NCI-H526 (cell line): ENCODE results near the gene GBE1.
"Not testable (repeated sequence)": the region's sequence is repeated elsewhere in the genome, so short reads cannot be mapped to it uniquely, and the experiment has no call there.

ENCODE experiments used
- DNase-seq, 2 experiments: peaks; one replicate each; lab custom pipeline; 2025; lab: John Stamatoyannopoulos, UW

Gene GBE1

DNA sequence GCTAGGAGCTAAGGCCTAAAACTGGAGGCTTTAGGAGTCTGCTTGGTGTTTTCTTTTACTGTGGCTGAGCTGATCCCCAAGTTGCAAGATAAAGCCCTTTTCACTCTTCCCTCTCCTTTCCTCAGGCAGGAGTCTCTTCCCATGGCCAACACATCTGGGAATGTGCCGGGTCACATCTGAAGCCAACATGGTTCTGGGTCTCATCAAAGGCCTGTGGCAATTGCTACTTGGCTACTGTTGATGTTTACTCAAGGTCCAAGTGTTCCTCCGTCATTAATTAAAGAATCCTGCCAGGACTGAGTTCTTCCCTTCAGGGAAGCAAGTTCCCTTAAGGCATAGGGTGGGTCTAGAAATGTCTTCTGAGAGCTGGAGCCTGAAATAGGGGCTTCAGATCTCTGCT, 230.2 kb downstream of the GBE1 start:
- no peak for DNase-seq

DNA sequence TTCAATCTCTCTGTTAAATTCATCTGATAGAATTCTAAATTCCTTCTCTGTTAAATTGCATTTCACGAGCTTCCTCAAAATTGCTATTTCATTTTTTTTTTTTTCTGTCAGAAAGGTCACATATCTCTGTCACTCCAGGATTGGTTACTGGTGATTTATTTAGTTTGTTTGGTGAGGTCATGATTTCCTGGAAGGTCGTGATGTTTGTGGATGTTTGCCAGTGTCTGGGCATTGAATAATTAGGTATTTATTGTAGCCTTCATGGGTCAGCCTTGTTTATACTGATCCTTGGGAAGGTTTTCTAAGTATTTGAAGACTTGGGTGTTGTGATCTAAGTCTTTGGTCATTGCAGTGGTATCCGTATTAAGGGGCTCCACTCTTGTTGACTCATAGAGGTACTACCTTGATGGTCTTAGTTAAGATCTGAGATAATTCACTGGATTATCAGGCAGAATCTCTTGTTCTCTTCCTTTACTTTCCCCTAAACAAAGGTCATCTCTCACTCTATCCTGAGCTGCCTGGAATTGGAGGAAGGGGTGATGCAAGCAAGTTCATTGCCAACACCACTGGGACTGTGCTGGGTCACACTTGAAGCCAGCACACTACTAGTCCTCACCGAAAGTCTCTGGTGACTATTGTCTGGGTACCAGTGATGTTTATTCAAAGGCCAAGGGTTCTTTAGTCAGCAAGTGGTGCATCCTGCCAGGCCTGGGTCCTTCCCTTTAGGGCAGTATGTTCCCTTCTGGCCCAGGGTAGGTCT, 231.1 kb downstream of the GBE1 start:
- DNase-seq, result no peak

DNA sequence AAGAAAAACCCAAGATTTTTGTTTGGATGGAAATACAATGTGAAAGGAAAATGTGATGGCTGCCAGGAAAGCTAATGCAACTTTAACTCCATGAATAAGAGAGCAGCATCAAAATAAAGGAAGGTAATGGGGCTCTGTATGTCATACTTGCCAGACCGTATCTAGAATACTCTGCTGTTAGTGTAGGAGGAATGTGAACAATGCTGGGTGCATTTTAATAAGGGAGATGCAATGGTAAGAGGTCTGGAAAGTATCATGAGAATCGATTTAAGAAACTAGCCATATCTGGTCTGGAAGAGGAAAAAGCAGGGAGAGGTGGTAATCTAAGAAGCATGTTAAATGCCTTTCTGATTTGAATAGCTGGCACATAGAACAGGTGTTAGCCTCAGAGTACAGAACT, 239.6 kb downstream of the GBE1 start:
- peak in 1 of 2 experiments; percentile 6 for DNase-seq

DNA sequence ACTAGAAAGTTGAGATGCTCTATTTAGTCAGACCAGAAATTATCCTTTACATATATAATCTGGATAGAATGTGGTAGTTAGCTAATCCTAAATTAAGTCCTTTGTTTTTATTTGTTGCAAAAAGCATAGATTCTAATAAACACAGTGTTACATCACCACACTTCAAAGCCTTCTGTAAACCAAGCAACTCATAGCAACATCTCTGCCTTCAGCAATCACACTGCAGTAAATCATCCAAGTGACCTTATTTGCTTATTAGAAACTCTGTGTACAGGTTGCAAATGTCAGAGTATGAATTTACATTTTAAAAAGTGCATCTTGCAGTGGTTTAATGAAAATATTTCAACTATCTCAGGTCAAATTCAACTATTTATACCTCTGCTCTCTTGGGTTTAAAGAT, 242.5 kb downstream of the GBE1 start:
- no peak for DNase-seq

DNA sequence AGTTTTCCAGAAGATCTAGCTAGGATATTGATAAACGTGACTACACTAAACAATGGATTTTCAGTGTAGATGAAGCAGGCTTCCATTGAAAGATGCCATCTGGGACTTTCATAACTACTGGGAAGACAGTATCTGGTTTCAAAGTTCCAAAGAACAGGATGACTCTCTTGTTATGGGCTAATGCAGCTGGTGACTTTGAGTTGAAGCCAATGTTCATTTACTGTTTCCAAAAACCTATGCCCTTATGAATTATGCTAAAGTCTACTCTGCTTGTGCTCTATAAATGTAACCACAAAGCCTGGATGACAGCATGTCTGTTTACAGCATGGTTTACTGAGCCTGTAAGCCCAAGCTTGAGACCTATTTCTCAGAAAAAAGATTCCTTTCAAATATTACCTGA, 245.4 kb downstream of the GBE1 start:
- DNase-seq, result no peak

DNA sequence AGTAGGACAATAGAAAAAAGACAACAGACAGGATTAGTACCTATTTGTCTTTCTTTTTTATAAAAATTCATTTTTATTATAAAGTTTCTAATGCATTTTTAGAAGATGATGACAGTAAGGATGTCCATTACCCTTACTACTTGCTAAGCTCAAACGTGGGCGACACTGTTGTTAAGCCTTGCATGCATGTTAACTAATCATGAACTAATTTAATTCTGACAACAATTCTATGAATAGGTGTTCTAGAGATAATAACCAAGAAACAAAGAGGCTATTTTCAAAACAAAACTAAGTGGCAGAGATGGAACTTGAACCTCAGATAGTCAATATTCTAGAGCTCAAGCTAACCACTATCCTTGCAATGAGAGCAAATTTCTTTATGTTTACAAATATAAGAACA, 247.9 kb downstream of the GBE1 start:
- no peak for DNase-seq

DNA sequence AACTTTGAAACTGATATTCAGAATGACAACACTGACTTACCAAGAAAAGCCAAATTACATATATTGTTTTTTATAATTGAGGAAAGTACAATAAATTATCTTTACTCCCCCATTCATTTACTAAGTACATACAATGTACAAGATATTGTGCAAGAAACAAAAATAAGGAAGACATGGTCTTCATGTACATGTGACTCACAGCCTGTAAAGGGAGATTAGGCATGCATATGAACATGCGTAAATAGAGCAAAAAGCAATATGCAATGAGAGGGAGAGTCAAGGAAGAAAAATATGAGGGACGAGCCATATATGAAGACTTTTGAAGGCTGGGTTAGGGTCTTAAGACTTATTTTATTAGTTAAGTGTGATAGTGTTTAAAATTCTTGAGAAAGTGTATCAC, 258.4 kb downstream of the GBE1 start:
- no peak for DNase-seq

DNA sequence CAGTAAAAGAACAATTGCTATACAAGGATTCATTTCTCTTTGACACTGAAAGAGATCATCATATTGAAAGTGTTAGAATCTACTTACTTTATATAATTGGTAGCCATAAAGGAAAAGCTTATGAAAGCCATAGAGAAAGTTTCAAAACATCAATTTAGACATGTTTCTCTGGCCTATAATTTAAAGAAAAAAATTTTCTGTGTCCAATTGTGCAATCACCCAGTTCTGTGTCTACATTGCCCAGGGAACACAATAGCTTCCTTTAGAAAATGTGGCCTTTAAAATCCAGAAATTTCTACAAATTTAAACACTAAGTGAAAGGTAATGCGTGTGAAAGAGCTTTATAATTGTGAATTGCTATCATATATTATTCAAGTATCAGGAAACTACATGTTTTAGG, 259.2 kb downstream of the GBE1 start:
- no peak for DNase-seq

DNA sequence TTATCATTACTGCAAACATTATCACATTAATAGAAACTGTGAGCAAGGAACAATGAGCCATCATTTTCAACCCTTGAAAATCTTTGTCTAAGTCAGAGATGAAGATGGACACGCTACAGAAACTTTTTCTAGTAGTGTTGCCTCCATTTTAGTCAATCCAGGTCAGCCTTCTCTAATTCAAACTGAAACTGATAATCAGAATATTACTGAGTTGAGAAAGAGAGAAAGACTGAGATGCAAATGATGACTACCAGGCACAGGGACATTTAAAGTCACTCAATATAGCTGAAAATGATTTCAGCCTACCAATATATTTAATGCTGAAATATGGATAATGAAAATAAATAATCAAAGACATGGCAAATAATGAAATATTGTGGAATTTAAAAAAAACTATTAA, 261.4 kb downstream of the GBE1 start:
- DNase-seq, result no peak

DNA sequence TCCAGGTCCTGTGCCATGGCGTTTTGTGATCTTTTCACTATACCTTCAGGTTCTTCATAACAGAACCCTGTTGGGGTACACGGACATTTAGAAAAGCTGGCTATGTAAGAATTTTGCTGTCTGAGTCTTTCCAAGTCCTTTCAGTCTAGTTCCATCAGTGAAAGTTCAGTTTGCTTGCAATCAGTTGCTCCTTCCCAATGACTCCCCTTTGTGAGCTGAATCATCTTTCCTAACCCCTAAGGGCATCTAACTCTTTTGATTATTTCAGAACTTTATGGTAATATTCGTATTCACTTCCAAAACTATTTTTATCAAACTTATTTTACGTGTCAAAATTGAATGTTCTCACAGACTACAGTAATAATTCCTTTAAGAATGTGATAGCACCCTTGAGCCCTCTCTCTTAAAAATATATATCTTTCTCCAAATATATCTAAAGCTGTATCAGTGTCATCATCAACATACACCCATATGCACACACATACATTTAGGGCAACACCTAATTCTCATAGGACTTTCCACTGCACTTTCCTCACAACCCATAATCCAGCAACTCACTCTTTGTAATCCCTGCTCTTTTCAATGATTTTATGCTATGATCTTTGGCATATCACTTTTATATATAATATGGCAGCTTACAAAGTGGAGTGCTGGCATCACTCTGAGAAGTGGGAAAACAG, 263.7 kb downstream of the GBE1 start:
- no peak for DNase-seq

DNA sequence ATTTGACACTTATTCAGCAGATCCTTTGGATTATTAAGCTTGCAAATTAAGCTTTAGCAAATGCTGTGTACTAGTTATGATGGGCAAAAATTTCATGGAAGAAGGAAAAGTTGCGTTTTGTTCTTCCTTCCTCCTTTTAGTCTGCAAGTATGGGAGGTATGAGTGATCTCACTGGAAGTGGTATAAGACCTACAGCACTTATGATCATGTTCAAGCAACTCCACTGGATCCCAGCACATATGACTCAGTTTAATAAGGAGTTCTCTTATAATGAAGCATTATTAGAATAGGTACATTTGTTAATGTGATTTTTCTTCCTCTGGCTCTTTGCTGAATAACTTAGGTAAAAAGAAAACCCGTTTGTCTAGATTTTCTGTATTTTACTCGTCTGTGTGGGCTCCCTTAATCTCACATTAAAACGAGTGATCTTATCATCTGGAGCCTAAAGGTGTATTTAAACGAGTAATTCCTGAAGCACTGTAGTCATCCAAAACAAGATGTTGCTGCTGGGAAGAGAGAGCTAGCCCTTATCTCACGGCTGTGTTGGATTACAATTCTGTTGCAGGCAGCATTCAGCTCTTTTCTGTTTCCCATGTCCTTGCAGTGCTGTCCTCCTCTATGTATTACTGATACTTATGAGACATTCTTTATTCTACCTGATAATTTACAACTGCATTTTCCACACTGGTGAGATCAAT, 264.9 kb downstream of the GBE1 start:
- no peak for DNase-seq

DNA sequence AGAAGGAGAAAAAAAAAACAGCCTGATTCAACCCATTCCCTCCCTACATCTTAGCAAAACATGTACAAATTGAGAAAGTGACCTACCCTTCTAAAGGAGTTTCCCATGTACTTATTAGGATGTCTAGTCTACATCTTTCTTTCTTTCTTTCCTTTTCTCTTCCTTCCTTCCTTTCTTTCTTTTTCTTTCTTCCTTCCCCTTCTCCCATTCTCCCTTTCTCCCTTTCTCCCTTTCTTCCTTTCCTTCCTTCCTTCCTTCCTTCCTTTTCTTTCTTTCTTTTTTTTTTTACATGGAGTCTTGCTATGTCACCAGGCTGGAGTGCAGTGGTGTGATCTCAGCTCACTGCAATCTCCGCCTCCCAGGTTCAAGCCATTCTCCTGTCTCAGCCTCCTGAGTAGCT, 269.0 kb downstream of the GBE1 start:
- not testable (repeated sequence) for DNase-seq

DNA sequence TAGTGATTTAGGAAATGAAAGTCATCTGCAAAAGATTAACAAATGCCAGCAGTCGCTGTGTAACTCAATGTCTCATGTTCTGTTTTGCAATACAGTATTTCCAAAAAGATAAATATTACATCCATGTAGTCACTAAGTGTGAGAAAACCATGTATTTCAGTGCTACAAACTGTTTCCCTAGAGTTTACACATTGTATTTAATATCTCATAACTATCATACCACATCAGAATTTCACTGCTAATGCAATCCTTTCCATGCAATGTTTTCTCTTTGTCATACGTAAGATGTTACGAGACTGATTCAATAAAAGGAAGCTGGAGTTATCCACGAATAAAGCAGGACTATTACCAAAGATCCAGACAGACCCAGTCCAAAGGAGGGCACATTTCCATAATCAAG, 269.4 kb downstream of the GBE1 start:
- DNase-seq, result no peak

DNA sequence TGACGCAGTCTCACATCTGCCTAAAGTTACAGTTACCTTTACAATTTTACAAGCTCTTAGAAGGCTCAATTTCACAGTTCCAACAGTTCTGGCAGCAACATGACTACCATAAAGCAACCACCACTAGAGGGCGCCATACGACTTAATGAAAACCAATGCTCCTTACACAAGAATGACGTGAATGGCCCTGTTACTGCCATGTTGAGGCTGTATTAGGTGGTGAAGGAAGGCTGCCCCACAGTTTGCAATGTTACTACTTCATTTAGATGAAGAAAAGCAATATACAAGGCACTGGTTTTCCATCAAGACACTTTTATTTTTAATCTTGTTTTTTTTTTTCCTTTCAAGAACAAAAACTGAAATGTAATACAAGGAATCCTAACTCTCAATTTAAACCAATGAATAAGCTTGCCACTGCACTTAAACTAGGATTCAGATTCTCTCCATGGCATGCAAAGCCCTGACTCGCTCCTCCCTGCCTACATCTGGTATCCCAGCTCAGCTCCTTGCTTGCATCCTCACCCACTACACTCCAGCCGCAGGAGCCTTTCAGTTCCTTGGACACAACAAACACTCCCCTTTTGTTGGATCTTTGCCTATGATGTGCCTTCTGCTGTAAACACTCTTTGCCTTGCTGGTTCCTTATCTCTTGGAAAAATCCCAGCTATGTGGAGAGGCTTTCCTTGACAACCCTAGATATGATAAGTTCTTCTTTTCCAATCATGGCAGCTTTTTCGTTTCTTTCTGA, 270.7 kb downstream of the GBE1 start:
- DNase-seq, result peak; percentile 18 to 76

DNA sequence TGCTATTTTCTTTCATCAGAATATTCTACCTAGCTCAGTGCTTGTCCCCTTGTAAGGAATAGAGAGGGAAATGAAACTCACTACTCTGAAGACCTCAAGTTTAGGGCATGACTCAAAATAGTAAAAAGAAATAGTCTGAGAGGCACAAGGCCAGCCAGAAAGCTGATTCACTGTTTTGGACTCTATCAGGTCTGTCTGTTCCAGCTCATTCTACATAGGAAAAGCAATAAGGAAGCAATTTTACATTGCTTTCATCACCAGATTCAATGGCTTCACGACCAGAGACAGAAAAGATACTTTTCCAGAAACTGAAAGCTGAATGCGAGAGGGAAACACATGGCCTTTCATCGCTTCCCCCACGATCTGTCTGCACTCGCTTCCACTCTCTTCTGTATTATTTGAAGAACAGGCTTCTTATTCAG, 276.0 kb downstream of the GBE1 start:
- no peak for DNase-seq

DNA sequence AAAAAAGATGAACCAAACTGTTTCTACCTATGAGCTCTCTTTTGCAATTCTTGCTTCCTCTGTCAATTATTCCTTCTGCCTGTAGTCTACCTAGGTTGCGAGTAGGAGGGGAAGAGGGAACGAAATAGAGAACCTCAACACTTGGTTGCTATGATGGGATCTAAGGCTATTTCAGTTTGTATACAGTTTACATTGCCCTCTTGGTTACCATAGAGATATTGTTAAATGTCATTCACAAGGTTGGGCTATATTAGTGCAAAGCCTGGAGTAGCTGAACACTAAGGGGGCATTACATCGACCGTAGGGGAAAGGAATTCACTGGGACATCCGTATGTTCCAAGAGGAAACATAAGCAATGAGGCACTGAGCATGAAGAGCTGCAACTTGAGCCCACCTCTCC, 276.9 kb downstream of the GBE1 start:
- DNase-seq, result no peak

DNA sequence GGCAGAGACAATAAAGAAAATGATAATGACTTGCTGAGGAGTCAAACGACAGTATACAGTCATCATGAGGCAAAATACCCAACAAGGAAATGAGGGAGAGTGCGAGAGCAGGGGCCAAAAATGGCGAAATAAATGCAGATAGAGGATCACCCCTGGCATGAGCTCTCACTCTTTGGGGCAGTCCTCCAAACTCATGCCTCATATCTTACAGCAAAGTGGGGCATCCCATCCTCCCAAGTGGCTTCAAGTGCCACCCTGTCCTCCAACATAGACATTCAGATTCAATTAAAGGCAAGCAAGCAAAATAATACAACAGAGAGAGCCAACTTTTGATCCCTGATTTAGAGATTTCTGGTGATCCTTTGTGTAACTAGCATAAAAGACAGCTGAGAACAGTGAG, 278.4 kb downstream of the GBE1 start:
- no peak for DNase-seq

DNA sequence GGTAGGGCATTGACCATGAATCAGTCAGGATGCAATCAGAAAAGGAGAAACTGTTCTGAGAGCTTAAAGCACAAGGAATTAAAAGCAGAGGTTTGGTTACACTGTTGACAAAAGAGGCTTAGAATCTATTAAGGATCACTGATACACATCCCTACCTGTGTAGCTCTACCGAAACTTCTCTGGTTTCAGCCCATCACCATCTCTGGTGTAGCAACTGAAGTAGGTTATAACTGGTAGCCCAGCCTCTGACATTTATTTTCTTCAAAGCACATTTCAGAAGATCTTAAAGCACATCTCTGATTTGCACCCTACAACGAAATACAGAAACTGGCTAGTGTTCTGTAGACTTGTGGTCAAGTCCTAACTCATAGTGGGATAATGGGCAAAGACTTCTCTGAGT, 283.7 kb downstream of the GBE1 start:
- no peak for DNase-seq

DNA sequence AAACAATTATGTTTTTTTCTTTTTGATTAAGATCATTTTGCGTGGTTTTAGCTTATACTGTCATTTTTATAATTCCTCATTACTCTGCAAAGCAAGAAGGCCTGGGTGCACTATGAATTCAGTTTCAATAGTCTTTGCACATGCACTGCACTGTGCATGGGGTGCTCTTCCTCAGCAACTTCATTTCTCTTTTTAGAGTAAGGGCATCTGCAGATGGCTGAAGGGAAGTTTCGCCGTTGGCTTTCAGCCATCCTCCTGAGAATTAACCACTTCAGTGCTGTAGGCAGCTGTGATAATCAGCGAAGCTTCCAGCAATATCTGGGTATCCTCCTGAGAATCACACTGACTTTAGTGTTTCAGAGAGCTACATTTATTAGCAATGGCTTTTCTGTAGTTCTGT, 284.8 kb downstream of the GBE1 start:
- no peak for DNase-seq

DNA sequence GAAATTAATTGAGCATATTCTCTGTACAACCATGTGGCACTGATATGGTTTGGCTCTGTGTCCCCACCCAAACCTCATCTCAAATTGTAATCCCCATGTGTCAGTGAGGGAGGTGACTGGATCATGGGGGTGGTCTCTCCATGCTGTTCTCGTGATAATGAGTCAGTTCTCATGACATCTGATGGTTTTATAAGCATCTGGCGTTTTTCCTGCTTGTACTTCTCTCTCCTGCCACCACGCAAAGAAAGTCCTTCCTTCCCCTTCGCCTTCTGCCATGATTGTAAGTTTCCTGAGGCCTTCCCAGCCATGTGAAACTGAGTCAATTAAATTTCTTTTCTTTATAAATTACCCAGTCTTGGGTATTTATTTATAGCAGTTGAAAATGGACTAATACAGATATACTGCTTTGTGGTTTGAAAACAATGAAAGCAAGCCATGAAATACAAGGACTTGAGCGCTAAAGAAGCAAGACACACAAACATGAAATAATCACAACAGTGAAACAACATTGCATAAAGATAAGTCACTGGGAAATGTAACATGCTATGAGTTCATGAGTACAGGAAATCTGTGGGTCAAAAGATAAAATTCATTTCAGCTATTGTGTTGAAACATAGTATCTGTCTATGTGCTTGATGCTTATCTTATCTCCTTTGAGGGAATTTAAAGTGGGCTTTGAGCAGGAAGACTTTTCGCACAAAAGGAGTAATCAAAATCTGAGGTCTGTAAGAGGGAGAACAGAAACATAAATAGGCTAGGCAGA, 288.7 kb downstream of the GBE1 start:
- no peak for DNase-seq

DNA sequence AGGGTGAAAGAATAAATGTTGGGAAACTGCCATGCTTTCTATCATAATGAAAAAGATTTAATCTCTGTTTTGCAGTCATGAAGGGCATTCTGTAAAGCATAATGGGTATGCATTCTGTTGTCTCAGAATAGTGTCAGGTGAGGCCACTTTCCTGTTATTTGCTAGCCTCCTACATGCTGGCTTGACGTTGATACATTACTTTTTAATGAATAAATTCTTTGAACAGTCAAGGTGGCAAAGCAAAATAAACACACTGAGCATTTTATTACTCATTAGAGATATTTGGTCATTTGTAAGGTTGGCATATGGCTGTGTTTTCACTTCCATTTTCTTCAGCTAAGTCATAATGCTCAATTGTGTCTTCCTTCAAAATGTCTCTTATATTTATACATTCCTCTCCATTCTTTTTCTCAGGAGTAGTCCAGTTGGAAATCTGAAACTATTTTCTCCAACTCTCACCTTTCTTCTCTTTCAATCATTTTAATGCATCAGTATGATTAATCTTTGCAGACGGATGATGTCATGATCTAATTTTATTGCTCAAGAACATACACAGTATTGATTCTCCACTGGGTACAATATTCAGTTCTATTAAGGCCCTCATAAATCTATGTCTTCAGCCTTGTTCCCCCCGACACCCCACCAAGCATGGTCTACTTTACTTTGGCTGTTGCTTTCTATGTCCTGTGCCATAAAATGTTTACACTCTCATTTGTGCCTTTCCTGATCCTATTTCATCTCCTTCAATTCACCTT, 290.7 kb downstream of the GBE1 start:
- DNase-seq, result no peak
